ENCODE data around the gene SERGEF. TPM values are rescaled to one million over a fixed set of nuclear protein-coding genes. Genes with fewer than 3 reads are reported as not detected.
A peak's percentile ranks its signal among the peaks of the same experiment; 100 is the strongest.

The SERGEF gene
- 10 to 100 TPM; 40.8 to 43.1 TPM for total RNA-seq

- H3K4me3 Mint-ChIP-seq = peak within 1 kb of the TSS; percentile 95 to 100
- ATAC-seq (replicated peaks in 1 of 2) (peak; percentile 94), DNase-seq (peak; percentile 96)
- H3K4me1 Mint-ChIP-seq (ENCODE audit: low read depth) = peaks cover 33% of the 10 kb centered on the region
- peaks cover 0 to 4% of the 10 kb centered on the region in 2 donors for H3K36me3 Mint-ChIP-seq (ENCODE audit: insufficient read depth in 2 of 2)
- no peaks in the 10 kb centered on the region for H3K9me3 Mint-ChIP-seq
- H3K27ac Mint-ChIP-seq = peak within 1 kb of the TSS; percentile 100
- no peaks in the 10 kb centered on the region for H3K27me3 Mint-ChIP-seq (ENCODE audit: low read depth)
These were observed at the start of gene SERGEF for GRCh38 chr11:18012906-18013781. Gene SERGEF, minus strand, starts transcription at chr11:18013047. Its CDS starts 37 bp downstream, at chr11:18013010.

- ATAC-seq (replicated peaks in 1 of 2) (no peak), DNase-seq (no peak)
- no peaks in the 10 kb centered on the region for H3K27me3 Mint-ChIP-seq (ENCODE audit: low read depth)
- no peaks in the 10 kb centered on the region for H3K4me1 Mint-ChIP-seq (ENCODE audit: low read depth)
- no peaks in the 10 kb centered on the region for H3K9me3 Mint-ChIP-seq
- H3K4me3 Mint-ChIP-seq = no peak overlapping the region
- no peak overlapping the region for H3K27ac Mint-ChIP-seq
- no peaks in the 10 kb centered on the region for H3K36me3 Mint-ChIP-seq (ENCODE audit: insufficient read depth in 2 of 2)
These were observed 48.5 kb upstream of the SERGEF start for GRCh38 chr11:18061351-18061750.

GRCh38 chr11:18056561-18057181 is 43.8 kb upstream of the SERGEF start:
- no peaks in the 10 kb centered on the region for H3K27me3 Mint-ChIP-seq (ENCODE audit: low read depth)
- H3K4me3 Mint-ChIP-seq = no peak overlapping the region
- no peaks in the 10 kb centered on the region for H3K9me3 Mint-ChIP-seq
- no peaks in the 10 kb centered on the region for H3K4me1 Mint-ChIP-seq (ENCODE audit: low read depth)
- no peaks in the 10 kb centered on the region for H3K36me3 Mint-ChIP-seq (ENCODE audit: insufficient read depth in 2 of 2)
- DNase-seq (no peak), ATAC-seq (replicated peaks in 1 of 2) (no peak)
- H3K27ac Mint-ChIP-seq = no peak overlapping the region

GRCh38 chr11:18054511-18055103 is 41.8 kb upstream of the SERGEF start:
- no peaks in the 10 kb centered on the region for H3K36me3 Mint-ChIP-seq (ENCODE audit: insufficient read depth in 2 of 2)
- H3K4me1 Mint-ChIP-seq (ENCODE audit: low read depth) = no peaks in the 10 kb centered on the region
- no peak for DNase-seq
- peaks cover 0 to 2% of the 10 kb centered on the region in 2 donors for H3K9me3 Mint-ChIP-seq
- no peak overlapping the region for H3K27ac Mint-ChIP-seq
- ATAC-seq (replicated peaks in 1 of 2) = peak in 1 of 2 donors; percentile 58
- no peak overlapping the region for H3K4me3 Mint-ChIP-seq
- no peaks in the 10 kb centered on the region for H3K27me3 Mint-ChIP-seq (ENCODE audit: low read depth)

- Mint-ChIP-seq H3K9me3 (peaks cover 2 to 9% of the 10 kb centered on the region in 2 donors), H3K27ac (no peak overlapping the region), H3K27me3 (ENCODE audit: low read depth) (peaks cover 7% of the 10 kb centered on the region), H3K4me1 (ENCODE audit: low read depth) (no peaks in the 10 kb centered on the region), H3K4me3 (no peak overlapping the region), H3K36me3 (ENCODE audit: insufficient read depth in 2 of 2) (no peaks in the 10 kb centered on the region)
- DNase-seq (no peak), ATAC-seq (replicated peaks in 1 of 2) (no peak)
These were observed 38.0 kb upstream of the SERGEF start for GRCh38 chr11:18050848-18051247.

- DNase-seq (no peak), ATAC-seq (replicated peaks in 1 of 2) (no peak)
- Mint-ChIP-seq H3K9me3 (peaks cover 2 to 9% of the 10 kb centered on the region in 2 donors), H3K4me3 (no peak within 1 kb of the TSS), H3K27ac (no peak within 1 kb of the TSS), H3K4me1 (ENCODE audit: low read depth) (no peaks in the 10 kb centered on the region), H3K27me3 (ENCODE audit: low read depth) (peaks cover 23% of the 10 kb centered on the region), H3K36me3 (ENCODE audit: insufficient read depth in 2 of 2) (no peaks in the 10 kb centered on the region)
These were observed 33.4 kb upstream of the SERGEF start, which contains the start of gene TPH1 for GRCh38 chr11:18046116-18046777. Gene TPH1, minus strand, starts transcription at chr11:18046269. Its CDS starts 5,507 bp downstream, at chr11:18040762.

- no peaks in the 10 kb centered on the region for H3K4me1 Mint-ChIP-seq (ENCODE audit: low read depth)
- no peak overlapping the region for H3K27ac Mint-ChIP-seq
- H3K36me3 Mint-ChIP-seq (ENCODE audit: insufficient read depth in 2 of 2) = no peaks in the 10 kb centered on the region
- no peaks in the 10 kb centered on the region for H3K27me3 Mint-ChIP-seq (ENCODE audit: low read depth)
- no peaks in the 10 kb centered on the region for H3K9me3 Mint-ChIP-seq
- no peak overlapping the region for H3K4me3 Mint-ChIP-seq
- DNase-seq = no peak
- no peak for ATAC-seq (replicated peaks in 1 of 2)
These were observed 23.6 kb upstream of the SERGEF start for GRCh38 chr11:18036456-18036855.

GRCh38 chr11:18027475-18027874 is 14.6 kb upstream of the SERGEF start:
- Mint-ChIP-seq H3K27ac (no peak overlapping the region), H3K27me3 (ENCODE audit: low read depth) (no peaks in the 10 kb centered on the region), H3K9me3 (no peaks in the 10 kb centered on the region), H3K4me3 (no peak overlapping the region), H3K4me1 (ENCODE audit: low read depth) (no peaks in the 10 kb centered on the region), H3K36me3 (ENCODE audit: insufficient read depth in 2 of 2) (no peaks in the 10 kb centered on the region)
- no peak for DNase-seq
- no peak for ATAC-seq (replicated peaks in 1 of 2)

GRCh38 chr11:18022419-18022818 is 9.6 kb upstream of the SERGEF start:
- DNase-seq = no peak
- Mint-ChIP-seq H3K9me3 (no peaks in the 10 kb centered on the region), H3K36me3 (ENCODE audit: insufficient read depth in 2 of 2) (no peaks in the 10 kb centered on the region), H3K4me3 (no peak overlapping the region), H3K4me1 (ENCODE audit: low read depth) (no peaks in the 10 kb centered on the region), H3K27ac (no peak overlapping the region), H3K27me3 (ENCODE audit: low read depth) (no peaks in the 10 kb centered on the region)
- ATAC-seq (replicated peaks in 1 of 2) = no peak

- H3K36me3 Mint-ChIP-seq (ENCODE audit: insufficient read depth in 2 of 2) = no peaks in the 10 kb centered on the region
- peaks cover 8% of the 10 kb centered on the region for H3K4me1 Mint-ChIP-seq (ENCODE audit: low read depth)
- H3K27ac Mint-ChIP-seq = no peak overlapping the region
- H3K4me3 Mint-ChIP-seq = no peak overlapping the region
- DNase-seq (no peak), ATAC-seq (replicated peaks in 1 of 2) (no peak)
- no peaks in the 10 kb centered on the region for H3K27me3 Mint-ChIP-seq (ENCODE audit: low read depth)
- H3K9me3 Mint-ChIP-seq = no peaks in the 10 kb centered on the region
These were observed 6.8 kb upstream of the SERGEF start for GRCh38 chr11:18019650-18020049.

- ATAC-seq (replicated peaks in 1 of 2) = no peak
- DNase-seq = no peak
- H3K4me3 Mint-ChIP-seq = no peak overlapping the region
These were observed 3.9 kb upstream of the SERGEF start for GRCh38 chr11:18016789-18017188.

GRCh38 chr11:18014876-18015275 is 2.0 kb upstream of the SERGEF start:
- DNase-seq = no peak
- no peak for ATAC-seq (replicated peaks in 1 of 2)
- no peaks in the 10 kb centered on the region for H3K9me3 Mint-ChIP-seq
- H3K27ac Mint-ChIP-seq = peak overlapping the region; percentile 93
- H3K4me3 Mint-ChIP-seq = peak overlapping the region; percentile 95 to 100
- no peaks in the 10 kb centered on the region for H3K27me3 Mint-ChIP-seq (ENCODE audit: low read depth)
- peaks cover 33% of the 10 kb centered on the region for H3K4me1 Mint-ChIP-seq (ENCODE audit: low read depth)
- H3K36me3 Mint-ChIP-seq (ENCODE audit: insufficient read depth in 2 of 2) = peaks cover 0 to 4% of the 10 kb centered on the region in 2 donors

More at GRCh38 chr11:18016789-18017188, 3.9 kb upstream of the SERGEF start:
- peaks cover 0 to 4% of the 10 kb centered on the region in 2 donors for H3K36me3 Mint-ChIP-seq (ENCODE audit: insufficient read depth in 2 of 2)
- no peaks in the 10 kb centered on the region for H3K9me3 Mint-ChIP-seq
- H3K27ac Mint-ChIP-seq = no peak overlapping the region
- peaks cover 29% of the 10 kb centered on the region for H3K4me1 Mint-ChIP-seq (ENCODE audit: low read depth)
- H3K27me3 Mint-ChIP-seq (ENCODE audit: low read depth) = no peaks in the 10 kb centered on the region
